Measurements from ENCODE around the gene YWHAB.

DNA sequence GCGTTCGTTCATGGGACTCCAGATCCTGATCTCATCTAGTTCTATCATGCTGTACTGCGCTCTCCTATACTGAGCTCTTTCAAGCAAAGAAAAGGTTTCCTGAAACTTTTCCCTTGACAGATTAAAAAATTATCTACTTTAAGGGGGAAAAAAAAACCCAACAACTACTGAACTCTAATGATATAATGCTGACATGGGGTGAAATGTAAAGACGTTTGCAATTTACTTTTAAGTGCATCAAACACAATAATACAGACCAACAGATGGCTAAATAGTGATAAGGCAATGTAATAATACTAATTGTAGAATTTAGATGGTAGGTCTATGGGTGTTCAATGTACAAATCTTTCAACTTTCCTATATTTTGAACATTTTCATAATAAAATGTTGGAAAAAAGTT is 58.3 kb downstream of the YWHAB start:
- TF ChIP-seq, protein P1, sequence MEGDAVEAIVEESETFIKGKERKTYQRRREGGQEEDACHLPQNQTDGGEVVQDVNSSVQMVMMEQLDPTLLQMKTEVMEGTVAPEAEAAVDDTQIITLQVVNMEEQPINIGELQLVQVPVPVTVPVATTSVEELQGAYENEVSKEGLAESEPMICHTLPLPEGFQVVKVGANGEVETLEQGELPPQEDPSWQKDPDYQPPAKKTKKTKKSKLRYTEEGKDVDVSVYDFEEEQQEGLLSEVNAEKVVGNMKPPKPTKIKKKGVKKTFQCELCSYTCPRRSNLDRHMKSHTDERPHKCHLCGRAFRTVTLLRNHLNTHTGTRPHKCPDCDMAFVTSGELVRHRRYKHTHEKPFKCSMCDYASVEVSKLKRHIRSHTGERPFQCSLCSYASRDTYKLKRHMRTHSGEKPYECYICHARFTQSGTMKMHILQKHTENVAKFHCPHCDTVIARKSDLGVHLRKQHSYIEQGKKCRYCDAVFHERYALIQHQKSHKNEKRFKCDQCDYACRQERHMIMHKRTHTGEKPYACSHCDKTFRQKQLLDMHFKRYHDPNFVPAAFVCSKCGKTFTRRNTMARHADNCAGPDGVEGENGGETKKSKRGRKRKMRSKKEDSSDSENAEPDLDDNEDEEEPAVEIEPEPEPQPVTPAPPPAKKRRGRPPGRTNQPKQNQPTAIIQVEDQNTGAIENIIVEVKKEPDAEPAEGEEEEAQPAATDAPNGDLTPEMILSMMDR (conservative IDR thresholded peaks at IDR 0.05; ENCODE audit: low read depth, low read length) = no peak
- no peak for TF ChIP-seq EZH2 (IDR thresholded peaks at IDR 0.05; ENCODE audit: borderline replicate concordance, low read depth, low read length, poor library complexity, severe bottlenecking)
